OCI-LY7 (cell line): Measurements from ENCODE around the gene RAPGEF4. TPM values are rescaled to one million over a fixed set of nuclear protein-coding genes. Genes with fewer than 3 reads are reported as not detected.

Experiments
- BruUV-seq: library from RNA; stranded (reverse); fragments of 400-500 nt; replicated peaks from 2 replicates; lab custom pipeline; 2021; lab: Mats Ljungman, UMichigan
- CTCF ChIA-PET: fragments of 300-600 bp; sonication (Branson Sonifier 250); formaldehyde crosslinking; loops from one replicate; lab custom pipeline; 2022; ENCODE audit warnings: antibody characterized with exemption; ENCODE audit not compliant: unreplicated experiment; lab: Charles Lee
- POLR2A ChIA-PET: fragments of 300-600 bp; sonication (Branson Sonifier 250); formaldehyde crosslinking; loops from one replicate; lab custom pipeline; 2022; ENCODE audit warnings: antibody characterized with exemption; lab: Charles Lee
- DNase-seq: peaks from one replicate; pipeline ENCODE4 v3.0.0-alpha.2; 2015; ENCODE audit warnings: low spot score
- H2AFZ ChIP-seq: fragments of 200-600 bp; sonication (generic), shearing (Covaris generic); 2 replicates; pipeline ENCODE4 v1.6.1; 2014; ENCODE audit warnings: mild to moderate bottlenecking, antibody characterized with exemption, low read length, moderate library complexity
- H3K27ac ChIP-seq: fragments of 200-600 bp; sonication (generic); 2 replicates; pipeline ENCODE4 v1.5.1; 2014; ENCODE audit warnings: mixed run types, low read depth, mild to moderate bottlenecking, moderate library complexity, low read length, inconsistent platforms; ENCODE audit not compliant: poor library complexity, severe bottlenecking
- H3K36me3 ChIP-seq: fragments of 200-600 bp; sonication (generic); 2 replicates; pipeline ENCODE4 v1.6.1; 2014; ENCODE audit warnings: mild to moderate bottlenecking, antibody characterized with exemption, low read length, moderate library complexity, mixed read lengths; ENCODE audit not compliant: insufficient read depth
- H3K4me1 ChIP-seq: fragments of 200-600 bp; sonication (generic); 2 replicates; pipeline ENCODE4 v1.5.1; 2014; ENCODE audit warnings: mild to moderate bottlenecking, low read length; ENCODE audit not compliant: insufficient read depth, poor library complexity, severe bottlenecking
- H3K4me2 ChIP-seq: fragments of 200-600 bp; sonication (generic); 2 replicates; pipeline ENCODE4 v1.6.1; 2014; ENCODE audit warnings: mild to moderate bottlenecking, low read length
- H3K4me3 ChIP-seq: fragments of 200-600 bp; sonication (generic); 2 replicates; pipeline ENCODE4 v1.5.1; 2014; ENCODE audit warnings: mild to moderate bottlenecking, low read depth, low read length; ENCODE audit not compliant: poor library complexity, severe bottlenecking
- H3K79me2 ChIP-seq: fragments of 200-600 bp; sonication (generic); 2 replicates; pipeline ENCODE4 v1.6.1; 2016; ENCODE audit warnings: low read depth, mild to moderate bottlenecking, low read length, moderate library complexity, mixed read lengths; ENCODE audit not compliant: insufficient read depth
- H3K9me2 ChIP-seq: fragments of 200-600 bp; sonication (generic); 2 replicates; pipeline ENCODE4 v1.6.1; 2016; ENCODE audit warnings: mild to moderate bottlenecking, low read length, mixed read lengths; ENCODE audit not compliant: insufficient read depth
- H3K9me3 ChIP-seq: fragments of 200-600 bp; sonication (generic); 2 replicates; pipeline ENCODE4 v1.6.1; 2014; ENCODE audit warnings: mild to moderate bottlenecking, mixed run types, low read length, mixed read lengths
- H4K20me1 ChIP-seq: fragments of 200-600 bp; sonication (generic); 2 replicates; pipeline ENCODE4 v1.6.1; 2014; ENCODE audit warnings: mild to moderate bottlenecking, antibody characterized with exemption, low read length, moderate library complexity, mixed read lengths; ENCODE audit not compliant: insufficient read depth
- EZH2phosphoT487 ChIP-seq: fragments of 200-600 bp; sonication (generic); IDR thresholded peaks from 2 replicates; pipeline ENCODE4 v1.6.1; 2018; ENCODE audit warnings: low read depth, borderline replicate concordance, mild to moderate bottlenecking, mixed run types, antibody characterized with exemption, low read length, moderate library complexity, mixed read lengths
- intact Hi-C: fragments of 100-400 bp; cut with micrococcal nuclease; formaldehyde crosslinking; loops from one replicate; pipeline ENCODE4 v1.10.0; 2022; ENCODE audit not compliant: unreplicated experiment
- total RNA-seq, 2 experiments: library from RNA; depleted of rRNA in 1 of 2; stranded (reverse); fragments of >200 nt in 1 of 2; shearing (Covaris generic) in 1 of 2; gene quantifications; 2 replicates each; pipeline ENCODE4 v1.2.3, GENCODE V29; 2014 to 2022
- TF ChIP-seq, protein P1 (sequence below): fragments of 200-600 bp; sonication (generic); conservative IDR thresholded peaks from 2 replicates; pipeline ENCODE4 v1.5.1; 2014; ENCODE audit warnings: mild to moderate bottlenecking, antibody characterized with exemption, low read length, moderate library complexity, mixed read lengths

RAPGEF4 gene
- total RNA-seq, 2 experiments from 2014 or later, result 0.22 to 0.55 TPM

DNA sequence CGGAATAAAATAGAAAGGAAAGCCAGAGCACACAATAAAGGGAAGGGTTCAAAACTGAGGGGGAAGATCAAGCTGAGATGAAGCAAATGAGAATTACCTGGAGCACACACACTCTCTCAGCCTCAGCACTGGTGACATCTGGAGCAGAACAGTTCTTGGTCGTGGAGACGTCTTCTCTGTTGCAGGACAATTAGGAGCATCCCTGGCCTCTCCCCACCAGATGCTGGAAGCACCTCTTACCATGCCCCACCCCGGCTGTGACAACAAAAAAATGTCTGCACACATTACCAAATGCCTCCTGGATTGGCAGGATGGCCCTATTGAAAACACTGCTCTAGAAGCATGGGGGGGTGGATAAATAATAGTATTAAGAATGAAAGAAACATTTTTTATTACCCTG lies 296.4 kb downstream of the RAPGEF4 start:
- no peaks in the 10 kb centered on the region for H3K9me2 ChIP-seq
- no peaks in the 10 kb centered on the region for H3K9me3 ChIP-seq
- no peak for TF ChIP-seq EZH2phosphoT487
- TF ChIP-seq, protein P1, sequence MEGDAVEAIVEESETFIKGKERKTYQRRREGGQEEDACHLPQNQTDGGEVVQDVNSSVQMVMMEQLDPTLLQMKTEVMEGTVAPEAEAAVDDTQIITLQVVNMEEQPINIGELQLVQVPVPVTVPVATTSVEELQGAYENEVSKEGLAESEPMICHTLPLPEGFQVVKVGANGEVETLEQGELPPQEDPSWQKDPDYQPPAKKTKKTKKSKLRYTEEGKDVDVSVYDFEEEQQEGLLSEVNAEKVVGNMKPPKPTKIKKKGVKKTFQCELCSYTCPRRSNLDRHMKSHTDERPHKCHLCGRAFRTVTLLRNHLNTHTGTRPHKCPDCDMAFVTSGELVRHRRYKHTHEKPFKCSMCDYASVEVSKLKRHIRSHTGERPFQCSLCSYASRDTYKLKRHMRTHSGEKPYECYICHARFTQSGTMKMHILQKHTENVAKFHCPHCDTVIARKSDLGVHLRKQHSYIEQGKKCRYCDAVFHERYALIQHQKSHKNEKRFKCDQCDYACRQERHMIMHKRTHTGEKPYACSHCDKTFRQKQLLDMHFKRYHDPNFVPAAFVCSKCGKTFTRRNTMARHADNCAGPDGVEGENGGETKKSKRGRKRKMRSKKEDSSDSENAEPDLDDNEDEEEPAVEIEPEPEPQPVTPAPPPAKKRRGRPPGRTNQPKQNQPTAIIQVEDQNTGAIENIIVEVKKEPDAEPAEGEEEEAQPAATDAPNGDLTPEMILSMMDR, result no peak
- no peak overlapping the region for H3K4me2 ChIP-seq
- no peak for DNase-seq
- no peak overlapping the region for H3K27ac ChIP-seq
- no peaks in the 10 kb centered on the region for H4K20me1 ChIP-seq
- H3K4me1 ChIP-seq, result no peaks in the 10 kb centered on the region
- H2AFZ ChIP-seq, result no peak overlapping the region
- no peaks in the 10 kb centered on the region for H3K36me3 ChIP-seq
- ChIA-PET CTCF (no interaction called here), POLR2A (no interaction called here)
- intact Hi-C loops, result no loop called here
- H3K79me2 ChIP-seq, result no peaks in the 10 kb centered on the region
- H3K4me3 ChIP-seq, result no peak overlapping the region
- BruUV-seq, result no TSS peak

DNA sequence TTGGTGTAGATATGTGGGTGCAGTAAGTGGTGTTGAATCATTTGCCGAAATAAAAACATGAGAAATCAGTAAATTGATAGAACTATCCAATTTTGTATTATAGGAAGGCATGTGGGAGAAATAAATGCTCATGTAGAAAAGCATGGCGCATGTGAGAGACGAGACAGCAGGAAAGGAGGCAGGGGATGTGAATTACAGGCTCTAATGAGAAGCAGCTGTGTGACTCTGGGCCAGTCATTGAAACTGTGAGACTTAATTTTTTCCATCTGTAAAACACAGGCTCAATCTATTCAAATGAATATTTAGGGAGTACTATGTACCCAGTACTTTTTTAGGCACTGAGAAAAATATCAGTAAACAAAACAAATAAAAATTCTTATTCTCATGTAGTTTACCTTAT lies 297.4 kb downstream of the RAPGEF4 start:
- Histone ChIP-seq H3K4me3 (no peak overlapping the region), H3K9me2 (no peaks in the 10 kb centered on the region), H3K27ac (no peak overlapping the region), H3K4me2 (no peak overlapping the region), H3K36me3 (no peaks in the 10 kb centered on the region), H4K20me1 (no peaks in the 10 kb centered on the region), H3K9me3 (no peaks in the 10 kb centered on the region), H2AFZ (no peak overlapping the region), H3K4me1 (no peaks in the 10 kb centered on the region), H3K79me2 (no peaks in the 10 kb centered on the region)
- TF ChIP-seq, protein P1, result no peak
- no peak for TF ChIP-seq EZH2phosphoT487
- BruUV-seq, result no TSS peak
- POLR2A ChIA-PET, result interaction anchor here (0.7 kb wide), 2 partner anchors 23 to 149 kb away, joined by 3 to 5 read pairs; no protein-coding TSS in a partner anchor
- DNase-seq, result no peak
- CTCF ChIA-PET, result no interaction called here
- intact Hi-C loops, result no loop called here

- DNase-seq, result no peak
- no peak for TF ChIP-seq EZH2phosphoT487
- TF ChIP-seq, protein P1, result no peak
- BruUV-seq, result no TSS peak
- intact Hi-C loops, result no loop called here
- H3K27ac ChIP-seq, result no peak overlapping the region
- no peaks in the 10 kb centered on the region for H3K9me3 ChIP-seq
- H3K36me3 ChIP-seq, result no peaks in the 10 kb centered on the region
- no peaks in the 10 kb centered on the region for H4K20me1 ChIP-seq
- no peaks in the 10 kb centered on the region for H3K79me2 ChIP-seq
- ChIA-PET CTCF (no interaction called here), POLR2A (interaction anchor here (0.7 kb wide), 1 partner anchor 317 kb away, joined by 3 read pairs; no protein-coding TSS in a partner anchor)
- no peak overlapping the region for H3K4me2 ChIP-seq
- H3K4me3 ChIP-seq, result no peak overlapping the region
- H3K4me1 ChIP-seq, result no peaks in the 10 kb centered on the region
- no peaks in the 10 kb centered on the region for H3K9me2 ChIP-seq
- no peak overlapping the region for H2AFZ ChIP-seq
Measured at GRCh38 chr2:173034143-173034542, 298.5 kb downstream of the RAPGEF4 start.
